ENCODE results near the gene DLG2.

DNA sequence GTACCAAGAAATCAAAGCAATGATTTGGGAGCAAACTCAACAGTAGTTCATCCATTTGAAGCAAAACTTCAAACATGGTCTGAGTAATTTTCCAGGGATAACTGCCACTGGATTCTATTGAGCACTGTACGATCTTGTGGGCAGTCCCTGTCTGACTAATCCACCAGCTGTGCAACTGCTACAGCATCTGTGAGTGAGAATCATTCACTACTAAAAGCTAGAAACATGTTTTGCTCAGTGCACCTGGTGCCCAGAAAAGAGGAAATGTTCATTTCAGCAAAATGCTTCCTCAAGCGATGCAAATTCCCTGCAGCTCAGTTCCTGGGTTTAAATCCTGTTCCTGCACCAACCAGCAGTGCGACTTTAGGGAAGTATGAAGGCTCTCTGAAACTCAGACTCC lies 1077.9 kb downstream of the DLG2 start:
- TF ChIP-seq POLR2A (IDR thresholded peaks at IDR 0.05; ENCODE audit: low read depth), result no peak
- TF ChIP-seq, protein P1, sequence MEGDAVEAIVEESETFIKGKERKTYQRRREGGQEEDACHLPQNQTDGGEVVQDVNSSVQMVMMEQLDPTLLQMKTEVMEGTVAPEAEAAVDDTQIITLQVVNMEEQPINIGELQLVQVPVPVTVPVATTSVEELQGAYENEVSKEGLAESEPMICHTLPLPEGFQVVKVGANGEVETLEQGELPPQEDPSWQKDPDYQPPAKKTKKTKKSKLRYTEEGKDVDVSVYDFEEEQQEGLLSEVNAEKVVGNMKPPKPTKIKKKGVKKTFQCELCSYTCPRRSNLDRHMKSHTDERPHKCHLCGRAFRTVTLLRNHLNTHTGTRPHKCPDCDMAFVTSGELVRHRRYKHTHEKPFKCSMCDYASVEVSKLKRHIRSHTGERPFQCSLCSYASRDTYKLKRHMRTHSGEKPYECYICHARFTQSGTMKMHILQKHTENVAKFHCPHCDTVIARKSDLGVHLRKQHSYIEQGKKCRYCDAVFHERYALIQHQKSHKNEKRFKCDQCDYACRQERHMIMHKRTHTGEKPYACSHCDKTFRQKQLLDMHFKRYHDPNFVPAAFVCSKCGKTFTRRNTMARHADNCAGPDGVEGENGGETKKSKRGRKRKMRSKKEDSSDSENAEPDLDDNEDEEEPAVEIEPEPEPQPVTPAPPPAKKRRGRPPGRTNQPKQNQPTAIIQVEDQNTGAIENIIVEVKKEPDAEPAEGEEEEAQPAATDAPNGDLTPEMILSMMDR (IDR thresholded peaks at IDR 0.05), result no peak
